ENCODE measurements around the gene LRCOL1. TPM values are rescaled to one million over a fixed set of nuclear protein-coding genes. Genes with fewer than 3 reads are reported as not detected.

Gene LRCOL1
- total RNA-seq, 1 experiment from 2014 or later = not detected

- Histone ChIP-seq H3K9me3 (ENCODE audit: control insufficient read depth, insufficient read depth, low read depth, low read length) (no peaks in the 10 kb centered on the region), H3K4me3 (ENCODE audit: low read depth in 2 of 2, low read length in 2 of 2) (peak overlapping the region; percentile 54 to 64), H3K27me3 (ENCODE audit: control insufficient read depth, insufficient read depth, low read length) (no peaks in the 10 kb centered on the region), H3K36me3 (ENCODE audit: control insufficient read depth, insufficient read depth, low read length) (no peaks in the 10 kb centered on the region), H3K4me1 (ENCODE audit: control insufficient read depth, insufficient read depth, low read length) (peaks cover 7% of the 10 kb centered on the region), H3K27ac (ENCODE audit: low read length) (peak overlapping the region; percentile 73)
- intact Hi-C loops (cut with micrococcal nuclease; ENCODE audit: unreplicated experiment) (no loop called here), in situ Hi-C loops (cut with HindIII; ENCODE audit: low pct_unique_long_range_greater_than_20kb, low sequenced_read_pairs) (no loop called here)
- ATAC-seq = no peak
- BruUV-seq (replicated peaks) = no TSS peak
- DNase-seq (ENCODE audit: low read depth, low spot score) = no peak
- TF ChIP-seq SIN3A (IDR thresholded peaks at IDR 0.05; ENCODE audit: borderline replicate concordance, insufficient read depth, low read depth, low read length) (no peak), POLR2AphosphoS5 (IDR thresholded peaks at IDR 0.05; ENCODE audit: low read depth, low read length) (no peak), TCF7L2 (IDR thresholded peaks at IDR 0.05; ENCODE audit: low read depth, low read length) (no peak), CTCF (IDR thresholded peaks at IDR 0.05) (no peak), REST (IDR thresholded peaks at IDR 0.05; ENCODE audit: insufficient read depth in 1 of 2, low read depth in 2 of 2, low read length in 1 of 2) (no peak)
- CTCF ChIA-PET = no interaction called here
- POLR2A ChIA-PET = no interaction called here
Measured at GRCh38 chr12:132597333-132598316, 12.8 kb downstream of the LRCOL1 start.

- TF ChIP-seq POLR2AphosphoS5 (IDR thresholded peaks at IDR 0.05; ENCODE audit: low read depth, low read length) = no peak
- TF ChIP-seq SIN3A (IDR thresholded peaks at IDR 0.05; ENCODE audit: borderline replicate concordance, insufficient read depth, low read depth, low read length) = no peak
- no peak for TF ChIP-seq TCF7L2 (IDR thresholded peaks at IDR 0.05; ENCODE audit: low read depth, low read length)
- no peak for TF ChIP-seq REST (IDR thresholded peaks at IDR 0.05; ENCODE audit: insufficient read depth in 1 of 2, low read depth in 2 of 2, low read length in 1 of 2)
- TF ChIP-seq CTCF (IDR thresholded peaks at IDR 0.05) = no peak
- intact Hi-C loops (cut with micrococcal nuclease; ENCODE audit: unreplicated experiment) (no loop called here), in situ Hi-C loops (cut with HindIII; ENCODE audit: low pct_unique_long_range_greater_than_20kb, low sequenced_read_pairs) (no loop called here)
- BruUV-seq (replicated peaks) = no TSS peak
- ATAC-seq (peak; percentile 17), DNase-seq (ENCODE audit: low read depth, low spot score) (no peak)
- H3K4me1 ChIP-seq (ENCODE audit: control insufficient read depth, insufficient read depth, low read length) = peaks cover 7% of the 10 kb centered on the region
- H3K27me3 ChIP-seq (ENCODE audit: control insufficient read depth, insufficient read depth, low read length) = no peaks in the 10 kb centered on the region
- H3K9me3 ChIP-seq (ENCODE audit: control insufficient read depth, insufficient read depth, low read depth, low read length) = no peaks in the 10 kb centered on the region
- H3K36me3 ChIP-seq (ENCODE audit: control insufficient read depth, insufficient read depth, low read length) = no peaks in the 10 kb centered on the region
- ChIA-PET CTCF (interaction anchor here (0.8 to 1.1 kb wide), 3 partner anchors 19 to 182 kb away, joined by 3 to 4 read pairs (median 3); no protein-coding TSS in a partner anchor), POLR2A (interaction anchor here (0.5 kb wide), 1 partner anchor 770 kb away, joined by 17 read pairs; no protein-coding TSS in a partner anchor)
- no peak overlapping the region for H3K27ac ChIP-seq (ENCODE audit: low read length)
- H3K4me3 ChIP-seq (ENCODE audit: low read depth in 2 of 2, low read length in 2 of 2) = no peak overlapping the region
Measured at GRCh38 chr12:132596016-132596415, 14.4 kb downstream of the LRCOL1 start.

Measured in Panc1 (cell line).